GM12878 (cell line): ENCODE results near the gene SLC25A40. TPM values are rescaled to one million over a fixed set of nuclear protein-coding genes. Genes with fewer than 3 reads are reported as not detected.

Source experiments
- ATAC-seq: fragments of 200-7000 bp; cut with Tn5 transposase; 3 replicates; pipeline ENCODE4 v1.9.1; 2020; ENCODE audit warnings: mild to moderate bottlenecking, moderate library complexity
- BruUV-seq: library from RNA; stranded (reverse); fragments of 400-500 nt; replicated peaks from 2 replicates; lab custom pipeline; 2021; lab: Mats Ljungman, UMichigan
- CTCF ChIA-PET: fragments of 300-600 bp; sonication (Branson Sonifier 250); formaldehyde crosslinking; extraction: SDS; loops from one replicate; lab custom pipeline; 2021; ENCODE audit warnings: inconsistent platforms; lab: Yijun Ruan, JAX
- POLR2A ChIA-PET: fragments of 350-600 bp; formaldehyde crosslinking; extraction: SDS; loops from one replicate; lab custom pipeline; 2021; ENCODE audit warnings: inconsistent platforms; lab: Charles Lee
- RAD21 ChIA-PET: fragments of 300-600 bp; sonication (Branson Sonifier 250); formaldehyde crosslinking; loops from one replicate; lab custom pipeline; 2023; ENCODE audit warnings: antibody characterized with exemption; ENCODE audit not compliant: unreplicated experiment; lab: Charles Lee
- SMC1A ChIA-PET: fragments of 300-600 bp; sonication (Branson Sonifier 250); formaldehyde crosslinking; loops from one replicate; lab custom pipeline; 2023; ENCODE audit not compliant: unreplicated experiment, uncharacterized antibody; lab: Charles Lee
- DNase-seq: peaks from one replicate; pipeline ENCODE4 v3.0.0-alpha.2; 2011; ENCODE audit warnings: low read depth, low spot score
- FAIRE-seq: peaks from 3 replicates; lab custom pipeline; 2011; peaks lifted over from hg19 to GRCh38; lab: Jason Lieb, UNC
- H2AFZ ChIP-seq: 2 replicates; pipeline ENCODE4 v1.6.0; 2011; ENCODE audit warnings: low read depth, low read length, control low read depth; ENCODE audit not compliant: control insufficient read depth
- H3K27ac ChIP-seq: 2 replicates; pipeline ENCODE4 v1.5.1; 2011; ENCODE audit warnings: control low read depth; ENCODE audit not compliant: control insufficient read depth, insufficient read depth
- H3K27me3 ChIP-seq, 2 experiments: replicated peaks in 1 of 2; 2 replicates each; pipeline versions ENCODE4 v1.6.0 to v1.6.1; 2011; ENCODE audit warnings: low read length in 1 of 2; ENCODE audit not compliant: control insufficient read depth in 2 of 2, insufficient read depth in 2 of 2
- H3K36me3 ChIP-seq, 2 experiments: 2 replicates each; pipeline ENCODE4 v1.5.1; 2011; ENCODE audit warnings: low read length in 1 of 2; ENCODE audit not compliant: control insufficient read depth in 2 of 2, insufficient read depth in 2 of 2
- H3K4me1 ChIP-seq: 2 replicates; pipeline ENCODE4 v1.6.1; 2011; ENCODE audit warnings: mild to moderate bottlenecking, low read length, moderate library complexity, mixed read lengths; ENCODE audit not compliant: control insufficient read depth, insufficient read depth
- H3K4me2 ChIP-seq: 2 replicates; pipeline ENCODE4 v1.6.0; 2011; ENCODE audit warnings: control low read depth; ENCODE audit not compliant: control insufficient read depth, insufficient read depth
- H3K4me3 ChIP-seq: fragments of 200-600 bp; sonication (generic); 2 replicates; pipeline ENCODE4 v1.5.1; 2016
- H3K79me2 ChIP-seq: 2 replicates; pipeline ENCODE4 v1.6.0; 2011; ENCODE audit warnings: low read length; ENCODE audit not compliant: control insufficient read depth, insufficient read depth
- H3K9ac ChIP-seq: 2 replicates; pipeline ENCODE4 v1.8.0; 2011; ENCODE audit warnings: low read length, control low read depth, mixed read lengths; ENCODE audit not compliant: control insufficient read depth, insufficient read depth
- H3K9me3 ChIP-seq: replicated peaks from 3 replicates; pipeline ENCODE4 v1.5.1; 2011; ENCODE audit warnings: mild to moderate bottlenecking, low read length; ENCODE audit not compliant: control insufficient read depth, insufficient read depth
- H4K20me1 ChIP-seq: 2 replicates; pipeline ENCODE4 v1.6.0; 2011; ENCODE audit not compliant: control insufficient read depth, insufficient read depth
- ETV6 ChIP-seq, 2 experiments: fragments of 450-650 bp in 1 of 2; IDR thresholded peaks in 1 of 2; conservative IDR thresholded peaks in 1 of 2; 2 replicates each; pipeline ENCODE4 v1.6.1; 2014; ENCODE audit warnings: antibody characterized with exemption in 1 of 2, borderline replicate concordance in 1 of 2, low read depth in 1 of 2, mild to moderate bottlenecking in 1 of 2, moderate library complexity in 1 of 2
- JUND ChIP-seq: IDR thresholded peaks from 2 replicates; pipeline ENCODE4 v1.6.1; 2012; ENCODE audit warnings: low read depth, mild to moderate bottlenecking, low read length, improper control_type of control experiment, moderate library complexity
- RAD51 ChIP-seq: fragments of 450-650 bp; IDR thresholded peaks from 2 replicates; pipeline ENCODE4 v1.6.1; 2016; ENCODE audit warnings: moderate library complexity, mild to moderate bottlenecking, inconsistent platforms
- WGBS: methylation state at CpG from one replicate; pipeline ENCODE4 v1.1.6; 2016; ENCODE audit warnings: low lambda C conversion rate; ENCODE audit not compliant: insufficient replicate concordance, insufficient coverage; ENCODE audit errors: missing lambda C conversion rate; 5-methylcytosine and 5-hydroxymethylcytosine counted together
- in situ Hi-C: fragments of 300-500 bp; cut with MboI; formaldehyde crosslinking; loops from 9 replicates; pipeline ENCODE4 v1.14.3; 2018; ENCODE audit warnings: mixed read lengths
- intact Hi-C: fragments of 100-400 bp; cut with micrococcal nuclease; formaldehyde crosslinking; loops from one replicate; pipeline ENCODE4 v1.14.2; 2022; ENCODE audit not compliant: unreplicated experiment
- polyA plus RNA-seq, 11 experiments: library from polyadenylated mRNA; depleted of rRNA in 4 of 11; unstranded in 6 of 11; stranded (reverse) in 5 of 11; fragments of >200 nt; fragmentation: Nextera tagmentation in 4 of 11; fragmentation: Illumina TruSeq in 1 of 11; extraction: Ambion mirVana in 4 of 11; extraction: Trizol in 1 of 11; gene quantifications; 1 replicate in 1 of 11; 2 replicates in 10 of 11; pipeline versions ENCODE4 v1.2.1 to v1.2.3, GENCODE V29; 2011 to 2016; ENCODE audit warnings: inconsistent platforms in 2 of 11, missing spikeins in 2 of 11, low read depth in 1 of 11
- total RNA-seq, 4 experiments: library from RNA; depleted of rRNA in 3 of 4; stranded (reverse); fragments of >200 nt in 3 of 4; fragmentation: Illumina TruSeq in 1 of 4; extraction: Trizol in 1 of 4; gene quantifications; 2 replicates each; pipeline versions ENCODE4 v1.2.1 to v1.2.3, GENCODE V29; 2013 to 2021
- TF ChIP-seq, protein P1 (sequence below): fragments of 450-650 bp; IDR thresholded peaks from 2 replicates; pipeline ENCODE4 v1.6.1; 2017; ENCODE audit warnings: antibody characterized with exemption, mild to moderate bottlenecking, moderate library complexity
- TF ChIP-seq, protein P2 (sequence below): fragments of 450-650 bp; IDR thresholded peaks from 2 replicates; pipeline ENCODE4 v1.6.1; 2017; ENCODE audit warnings: mild to moderate bottlenecking

SLC25A40 gene
- total and polyA plus RNA-seq, 10 of the 15 experiments (the other 5 are each of a cell fraction or from before 2014, with no cell fraction given): 15.8 to 60.3 (median 22.2) TPM

DNA sequence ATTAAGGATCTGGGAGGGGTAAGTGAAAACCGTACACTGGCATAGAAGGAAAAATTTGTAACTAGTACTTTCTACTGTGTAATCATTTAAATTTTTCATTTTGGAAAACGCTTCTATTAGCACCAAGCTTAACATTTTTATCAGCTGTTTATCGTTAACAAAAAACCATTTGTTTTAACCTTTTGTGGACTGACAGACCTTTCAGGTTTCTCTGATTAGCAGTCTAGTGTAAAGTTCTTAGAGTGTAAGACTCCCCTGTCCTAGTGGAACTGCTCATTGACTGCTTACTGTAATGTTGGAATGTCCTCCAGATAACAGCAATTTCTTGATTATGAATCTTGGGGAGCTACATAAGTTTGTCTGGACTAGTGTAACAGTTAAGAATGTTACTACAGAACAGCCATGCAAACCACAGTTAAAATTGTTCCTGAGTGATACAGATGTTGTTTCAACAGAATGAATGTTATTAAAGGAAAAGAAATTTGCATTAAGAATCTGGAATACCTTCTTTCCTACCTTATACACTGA, 2.1 kb upstream of the SLC25A40 start:
- CTCF ChIA-PET: interaction anchor here (1.0 to 1.3 kb wide), 3 partner anchors 9 to 372 kb away, joined by 3 to 5 read pairs (median 3); no protein-coding TSS in a partner anchor
- H3K4me2 ChIP-seq: peak overlapping the region; percentile 87

More for the DNA sequence above, 2.1 kb upstream of the SLC25A40 start:
- no peaks in the 10 kb centered on the region for H4K20me1 ChIP-seq
- peak overlapping the region; percentile 96 for H3K9ac ChIP-seq
- RAD21 ChIA-PET: interaction anchor here (0.7 to 1.9 kb wide), 4 partner anchors 8 to 80 kb away, joined by 4 to 5 read pairs (median 4); no protein-coding TSS in a partner anchor
- H3K4me1 ChIP-seq: no peaks in the 10 kb centered on the region
- WGBS: 3% methylated on average over 3 of the region's 3 CpGs
- intact Hi-C loops: loop anchor here (5.0 to 10.0 kb wide), 4 partner anchors 339 to 723 kb away; partner anchors contain the start of genes ABCB4 and DMTF1
- TF ChIP-seq JUND: no peak
- TF ChIP-seq ETV6 (conservative IDR thresholded peaks at IDR 0.05 in 1 of 2, IDR thresholded peaks at IDR 0.05 in 1 of 2; ENCODE audit: borderline replicate concordance in 1 of 2, low read depth in 1 of 2): no peak
- 0 out of 2 replicates have a peak, but pooled peaks have one; percentile 14 for TF ChIP-seq RAD51
- TF ChIP-seq, protein P1, sequence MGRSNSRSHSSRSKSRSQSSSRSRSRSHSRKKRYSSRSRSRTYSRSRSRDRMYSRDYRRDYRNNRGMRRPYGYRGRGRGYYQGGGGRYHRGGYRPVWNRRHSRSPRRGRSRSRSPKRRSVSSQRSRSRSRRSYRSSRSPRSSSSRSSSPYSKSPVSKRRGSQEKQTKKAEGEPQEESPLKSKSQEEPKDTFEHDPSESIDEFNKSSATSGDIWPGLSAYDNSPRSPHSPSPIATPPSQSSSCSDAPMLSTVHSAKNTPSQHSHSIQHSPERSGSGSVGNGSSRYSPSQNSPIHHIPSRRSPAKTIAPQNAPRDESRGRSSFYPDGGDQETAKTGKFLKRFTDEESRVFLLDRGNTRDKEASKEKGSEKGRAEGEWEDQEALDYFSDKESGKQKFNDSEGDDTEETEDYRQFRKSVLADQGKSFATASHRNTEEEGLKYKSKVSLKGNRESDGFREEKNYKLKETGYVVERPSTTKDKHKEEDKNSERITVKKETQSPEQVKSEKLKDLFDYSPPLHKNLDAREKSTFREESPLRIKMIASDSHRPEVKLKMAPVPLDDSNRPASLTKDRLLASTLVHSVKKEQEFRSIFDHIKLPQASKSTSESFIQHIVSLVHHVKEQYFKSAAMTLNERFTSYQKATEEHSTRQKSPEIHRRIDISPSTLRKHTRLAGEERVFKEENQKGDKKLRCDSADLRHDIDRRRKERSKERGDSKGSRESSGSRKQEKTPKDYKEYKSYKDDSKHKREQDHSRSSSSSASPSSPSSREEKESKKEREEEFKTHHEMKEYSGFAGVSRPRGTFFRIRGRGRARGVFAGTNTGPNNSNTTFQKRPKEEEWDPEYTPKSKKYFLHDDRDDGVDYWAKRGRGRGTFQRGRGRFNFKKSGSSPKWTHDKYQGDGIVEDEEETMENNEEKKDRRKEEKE: no peak
- TF ChIP-seq, protein P2, sequence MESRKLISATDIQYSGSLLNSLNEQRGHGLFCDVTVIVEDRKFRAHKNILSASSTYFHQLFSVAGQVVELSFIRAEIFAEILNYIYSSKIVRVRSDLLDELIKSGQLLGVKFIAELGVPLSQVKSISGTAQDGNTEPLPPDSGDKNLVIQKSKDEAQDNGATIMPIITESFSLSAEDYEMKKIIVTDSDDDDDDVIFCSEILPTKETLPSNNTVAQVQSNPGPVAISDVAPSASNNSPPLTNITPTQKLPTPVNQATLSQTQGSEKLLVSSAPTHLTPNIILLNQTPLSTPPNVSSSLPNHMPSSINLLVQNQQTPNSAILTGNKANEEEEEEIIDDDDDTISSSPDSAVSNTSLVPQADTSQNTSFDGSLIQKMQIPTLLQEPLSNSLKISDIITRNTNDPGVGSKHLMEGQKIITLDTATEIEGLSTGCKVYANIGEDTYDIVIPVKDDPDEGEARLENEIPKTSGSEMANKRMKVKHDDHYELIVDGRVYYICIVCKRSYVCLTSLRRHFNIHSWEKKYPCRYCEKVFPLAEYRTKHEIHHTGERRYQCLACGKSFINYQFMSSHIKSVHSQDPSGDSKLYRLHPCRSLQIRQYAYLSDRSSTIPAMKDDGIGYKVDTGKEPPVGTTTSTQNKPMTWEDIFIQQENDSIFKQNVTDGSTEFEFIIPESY: no peak
- TF ChIP-seq, all 136 proteins: peak for 1
- Histone ChIP-seq H3K4me3 (peak overlapping the region; percentile 88), H2AFZ (no peak overlapping the region), H3K27me3 (no peaks in the 10 kb centered on the region), H3K36me3 (0 out of 4 replicates have a peak, but pooled peaks cover 0 to 6% of the 10 kb centered on the region in 2 experiments), H3K9me3 (no peaks in the 10 kb centered on the region), H3K27ac (peak overlapping the region; percentile 35; the same call in 1 of the 2 replicates), H3K79me2 (peaks cover 96% of the 10 kb centered on the region)
- DNase-seq (no peak), ATAC-seq (no peak), FAIRE-seq (no peak)
- ChIA-PET POLR2A (interaction anchor here (1.2 kb wide), 1 partner anchor 49 kb away, joined by 4 read pairs; no protein-coding TSS in a partner anchor), SMC1A (interaction anchor here (0.7 to 2.7 kb wide), 9 partner anchors 8 to 236 kb away, joined by 3 to 11 read pairs (median 3); no protein-coding TSS in a partner anchor)
- no TSS peak for BruUV-seq
- in situ Hi-C loops: no loop called here
